HepG2 (cell line): ENCODE results near the gene RGR. TPM values are rescaled to one million over a fixed set of nuclear protein-coding genes. Genes with fewer than 3 reads are reported as not detected.

Source experiments
- ATAC-seq: fragments of 200-7000 bp; cut with Tn5 transposase; 3 replicates; pipeline ENCODE4 v1.9.1; 2020; ENCODE audit warnings: mild to moderate bottlenecking, moderate library complexity
- BruUV-seq: library from RNA; stranded (reverse); fragments of 400-500 nt; replicated peaks from 2 replicates; lab custom pipeline; 2021; lab: Mats Ljungman, UMichigan
- CTCF ChIA-PET: fragments of 300-600 bp; formaldehyde crosslinking; extraction: SDS; loops from one replicate; lab custom pipeline; 2021; ENCODE audit warnings: low total read pairs, inconsistent platforms, low intra/inter-chr PET ratio; lab: Yijun Ruan, JAX
- POLR2A ChIA-PET: fragments of 350-600 bp; sonication (Branson Sonifier 250); formaldehyde crosslinking; loops from one replicate; lab custom pipeline; 2020; ENCODE audit warnings: antibody characterized with exemption, inconsistent platforms; lab: Yijun Ruan, JAX
- DNase-seq: peaks from one replicate; pipeline ENCODE4 v3.0.0-alpha.2; 2015; ENCODE audit warnings: low spot score
- FAIRE-seq: peaks from 3 replicates; lab custom pipeline; 2011; peaks lifted over from hg19 to GRCh38; lab: Jason Lieb, UNC
- H2AFZ ChIP-seq: one replicate; pipeline ENCODE4 v1.6.1; 2011; ENCODE audit warnings: low read length, inconsistent platforms
- H3K27ac ChIP-seq: fragments of 300-600 bp; 3 replicates; pipeline ENCODE4 v1.8.0; 2011; ENCODE audit warnings: mixed run types, mild to moderate bottlenecking, mixed read lengths, low read length, inconsistent platforms; ENCODE audit not compliant: insufficient read depth; ENCODE audit errors: extremely low read length
- H3K27me3 ChIP-seq, 2 experiments: fragments of 200-600 bp in 1 of 2; 2 replicates in 1 of 2; 3 replicates in 1 of 2; pipeline versions ENCODE4 v1.6.0 to v1.8.0; 2011; ENCODE audit warnings: low read length in 2 of 2, mild to moderate bottlenecking in 2 of 2, moderate library complexity in 2 of 2, inconsistent platforms in 1 of 2; ENCODE audit not compliant: insufficient read depth in 2 of 2, control insufficient read depth in 1 of 2
- H3K36me3 ChIP-seq, 2 experiments: fragments of 200-600 bp in 1 of 2; replicated peaks in 1 of 2; 2 replicates in 1 of 2; 3 replicates in 1 of 2; pipeline versions ENCODE4 v1.5.1 to v1.8.0; 2011; ENCODE audit warnings: low read length in 2 of 2, inconsistent platforms in 1 of 2; ENCODE audit not compliant: insufficient read depth in 2 of 2, control insufficient read depth in 1 of 2
- H3K4me1 ChIP-seq: 2 replicates; pipeline ENCODE4 v1.5.1; 2012; ENCODE audit warnings: low read length, inconsistent platforms; ENCODE audit not compliant: insufficient read depth
- H3K4me2 ChIP-seq: 2 replicates; pipeline ENCODE4 v1.6.0; 2011; ENCODE audit warnings: low read depth, low read length, inconsistent platforms
- H3K4me3 ChIP-seq, 3 experiments: fragments of 200-600 bp in 1 of 3; sonication (generic), shearing (Covaris generic) in 1 of 3; replicated peaks in 1 of 3; 2 replicates each; pipeline ENCODE4 v1.5.1; 2011 to 2016; ENCODE audit warnings: low read length in 3 of 3, inconsistent platforms in 2 of 3, low read depth in 2 of 3, mild to moderate bottlenecking in 2 of 3, control low read depth in 1 of 3, mixed read lengths in 1 of 3; ENCODE audit not compliant: insufficient read depth in 1 of 3
- H3K79me2 ChIP-seq: one replicate; pipeline ENCODE4 v1.6.1; 2011; ENCODE audit warnings: low read length, inconsistent platforms; ENCODE audit not compliant: insufficient read depth
- H3K9ac ChIP-seq: 2 replicates; pipeline ENCODE4 v1.6.0; 2011; ENCODE audit warnings: mild to moderate bottlenecking, low read depth, low read length, inconsistent platforms; ENCODE audit not compliant: insufficient read depth
- H3K9me3 ChIP-seq: 2 replicates; pipeline ENCODE4 v1.5.1; 2012; ENCODE audit warnings: mild to moderate bottlenecking, low read length
- H4K20me1 ChIP-seq: 2 replicates; pipeline ENCODE4 v1.6.0; 2011; ENCODE audit warnings: inconsistent platforms, mild to moderate bottlenecking, low read length, moderate library complexity; ENCODE audit not compliant: insufficient read depth
- ARID2 ChIP-seq: sonication (generic); formaldehyde crosslinking; IDR thresholded peaks from 2 replicates; pipeline ENCODE4 v1.8.1; 2022; ENCODE audit warnings: mild to moderate bottlenecking, missing genetic modification reagents, borderline replicate concordance
- ERF ChIP-seq: IDR thresholded peaks from 2 replicates; pipeline ENCODE4 v1.6.1; 2018; ENCODE audit warnings: missing biosample characterization, missing genetic modification reagents
- FOSL1 ChIP-seq: sonication (generic); formaldehyde crosslinking; IDR thresholded peaks from 2 replicates; pipeline ENCODE4 v1.9.0; 2021; ENCODE audit warnings: missing genetic modification reagents, borderline replicate concordance
- KDM2A ChIP-seq: sonication (generic); formaldehyde crosslinking; IDR thresholded peaks from 2 replicates; pipeline ENCODE4 v1.4.0; 2020; ENCODE audit warnings: low read depth, missing genetic modification reagents, borderline replicate concordance
- KLF9 ChIP-seq: IDR thresholded peaks from 2 replicates; pipeline ENCODE4 v1.6.1; 2016; ENCODE audit warnings: low read depth
- RBM22 ChIP-seq: fragments of 200-400 bp; formaldehyde crosslinking; optimal IDR thresholded peaks from 2 replicates; pipeline ENCODE3; 2017; ENCODE audit warnings: mild to moderate bottlenecking, low read length, moderate library complexity
- SATB2 ChIP-seq: sonication (generic); formaldehyde crosslinking; IDR thresholded peaks from 2 replicates; pipeline ENCODE4 v1.5.0; 2020; ENCODE audit warnings: missing genetic modification reagents
- ZNF235 ChIP-seq: sonication (generic); formaldehyde crosslinking; IDR thresholded peaks from 2 replicates; pipeline ENCODE4 v1.8.1; 2023; ENCODE audit warnings: mild to moderate bottlenecking, missing genetic modification reagents, borderline replicate concordance
- ZNF446 ChIP-seq: sonication (generic); formaldehyde crosslinking; IDR thresholded peaks from 2 replicates; pipeline ENCODE4 v1.5.0; 2020; ENCODE audit warnings: mild to moderate bottlenecking, missing genetic modification reagents
- ZNF460 ChIP-seq: sonication (generic); formaldehyde crosslinking; IDR thresholded peaks from 2 replicates; pipeline ENCODE4 v1.5.1; 2020; ENCODE audit warnings: missing genetic modification reagents, mild to moderate bottlenecking, borderline replicate concordance
- ZNF570 ChIP-seq: sonication (generic); formaldehyde crosslinking; IDR thresholded peaks from 2 replicates; pipeline ENCODE4 v1.4.0; 2020; ENCODE audit warnings: mild to moderate bottlenecking, missing genetic modification reagents, borderline replicate concordance
- WGBS: methylation state at CpG from one replicate; pipeline ENCODE4 v1.1.6; 2017; ENCODE audit warnings: low lambda C conversion rate; 5-methylcytosine and 5-hydroxymethylcytosine counted together
- in situ Hi-C: cut with HindIII; loops from 2 replicates; pipeline ENCODE4 v1.10.0; 2017; ENCODE audit warnings: low pct_unique_long_range_greater_than_20kb; ENCODE audit not compliant: extremely low pct_ligation_motif_present
- intact Hi-C: fragments of 100-400 bp; cut with micrococcal nuclease; formaldehyde crosslinking; loops from one replicate; pipeline ENCODE4 v1.10.0; 2022; ENCODE audit not compliant: unreplicated experiment
- polyA plus RNA-seq, 8 experiments: library from polyadenylated mRNA; depleted of rRNA in 3 of 8; stranded (reverse) in 7 of 8; unstranded in 1 of 8; fragments of >200 nt; fragmentation: Illumina TruSeq in 4 of 8; extraction: Trizol in 4 of 8; gene quantifications; 2 replicates each; pipeline versions ENCODE4 v1.2.1 to v1.2.3, GENCODE V29; 2011 to 2016; ENCODE audit warnings: low read depth in 4 of 8, missing spikeins in 1 of 8, mixed read lengths in 1 of 8; ENCODE audit not compliant: insufficient read depth in 1 of 8
- total RNA-seq, 5 experiments: library from RNA; depleted of rRNA; stranded (reverse); fragments of >200 nt; fragmentation: Illumina TruSeq; extraction: Trizol; gene quantifications; 2 replicates each; pipeline ENCODE4 v1.2.3, GENCODE V29; 2016; ENCODE audit warnings: low read depth in 1 of 5
- TF ChIP-seq, protein P1 (sequence below), 2 experiments: fragments of 450-650 bp in 1 of 2; sonication (generic) in 1 of 2; formaldehyde crosslinking; IDR thresholded peaks; 2 replicates each; pipeline versions ENCODE4 v1.5.0 to v1.8.0; 2020 to 2022; ENCODE audit warnings: mild to moderate bottlenecking in 1 of 2, missing genetic modification reagents in 1 of 2
- TF ChIP-seq, protein P2 (sequence below): sonication (generic); formaldehyde crosslinking; IDR thresholded peaks from 2 replicates; pipeline ENCODE4 v1.4.0; 2020; ENCODE audit warnings: missing genetic modification reagents, borderline replicate concordance
- TF ChIP-seq, protein P3 (sequence below): sonication (generic); formaldehyde crosslinking; conservative IDR thresholded peaks from 2 replicates; pipeline ENCODE4 v1.8.0; 2022; ENCODE audit warnings: missing genetic modification reagents
- TF ChIP-seq, protein P4 (sequence below): IDR thresholded peaks from 2 replicates; pipeline ENCODE4 v1.6.1; 2016; ENCODE audit warnings: control low read depth

RGR gene
- total and polyA plus RNA-seq, 2 of the 13 experiments (the other 11 are each of a cell fraction or from before 2014, with no cell fraction given) = 0.69 to 0.71 TPM

DNA sequence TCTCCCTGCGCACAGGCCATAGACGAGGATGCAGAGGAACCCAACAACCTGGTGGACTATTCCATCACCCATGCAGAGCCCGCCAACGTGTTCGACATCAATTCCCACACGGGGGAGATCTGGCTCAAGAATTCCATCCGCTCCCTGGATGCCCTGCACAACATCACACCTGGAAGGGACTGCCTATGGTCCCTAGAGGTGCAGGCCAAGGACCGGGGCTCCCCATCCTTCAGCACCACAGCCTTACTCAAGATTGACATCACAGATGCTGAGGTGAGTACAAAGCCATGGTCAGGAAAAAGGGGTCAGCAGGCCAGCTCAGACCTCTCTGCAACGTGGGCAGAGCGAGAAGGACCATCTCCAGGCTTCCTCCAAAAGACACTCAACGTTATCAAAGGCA lies 31.8 kb upstream of the RGR start:
- Histone ChIP-seq H3K9ac (no peak overlapping the region), H2AFZ (no peak overlapping the region), H3K9me3 (no peaks in the 10 kb centered on the region), H4K20me1 (no peaks in the 10 kb centered on the region), H3K27me3 (no peaks in the 10 kb centered on the region; a peak in 1 of 5 replicates), H3K4me3 (no peak overlapping the region), H3K79me2 (no peaks in the 10 kb centered on the region), H3K27ac (no peak overlapping the region), H3K4me1 (no peaks in the 10 kb centered on the region), H3K36me3 (no peaks in the 10 kb centered on the region), H3K4me2 (no peak overlapping the region)
- POLR2A ChIA-PET = no interaction called here
- no TSS peak for BruUV-seq
- WGBS = 27% methylated on average over 11 of the region's 11 CpGs
- CTCF ChIA-PET = no interaction called here
- in situ Hi-C loops = no loop called here
- no peak for FAIRE-seq
- intact Hi-C loops = no loop called here
- ATAC-seq = no peak
- DNase-seq = no peak
- TF ChIP-seq, protein P1, sequence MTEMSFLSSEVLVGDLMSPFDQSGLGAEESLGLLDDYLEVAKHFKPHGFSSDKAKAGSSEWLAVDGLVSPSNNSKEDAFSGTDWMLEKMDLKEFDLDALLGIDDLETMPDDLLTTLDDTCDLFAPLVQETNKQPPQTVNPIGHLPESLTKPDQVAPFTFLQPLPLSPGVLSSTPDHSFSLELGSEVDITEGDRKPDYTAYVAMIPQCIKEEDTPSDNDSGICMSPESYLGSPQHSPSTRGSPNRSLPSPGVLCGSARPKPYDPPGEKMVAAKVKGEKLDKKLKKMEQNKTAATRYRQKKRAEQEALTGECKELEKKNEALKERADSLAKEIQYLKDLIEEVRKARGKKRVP (CRISPR knock-in tag; IDR thresholded peaks at IDR 0.05) = no peak
- TF ChIP-seq ARID2 (CRISPR knock-in tag) (no peak), ZNF235 (CRISPR knock-in tag) (no peak), ZNF570 (CRISPR knock-in tag) (no peak), ZNF446 (CRISPR knock-in tag) (no peak), KLF9 (CRISPR knock-in tag) (no peak), ERF (CRISPR knock-in tag) (no peak), RBM22 (no peak), SATB2 (CRISPR knock-in tag) (no peak), ZNF460 (CRISPR knock-in tag) (no peak), FOSL1 (CRISPR knock-in tag) (no peak), KDM2A (CRISPR knock-in tag) (no peak)
- TF ChIP-seq, protein P2, sequence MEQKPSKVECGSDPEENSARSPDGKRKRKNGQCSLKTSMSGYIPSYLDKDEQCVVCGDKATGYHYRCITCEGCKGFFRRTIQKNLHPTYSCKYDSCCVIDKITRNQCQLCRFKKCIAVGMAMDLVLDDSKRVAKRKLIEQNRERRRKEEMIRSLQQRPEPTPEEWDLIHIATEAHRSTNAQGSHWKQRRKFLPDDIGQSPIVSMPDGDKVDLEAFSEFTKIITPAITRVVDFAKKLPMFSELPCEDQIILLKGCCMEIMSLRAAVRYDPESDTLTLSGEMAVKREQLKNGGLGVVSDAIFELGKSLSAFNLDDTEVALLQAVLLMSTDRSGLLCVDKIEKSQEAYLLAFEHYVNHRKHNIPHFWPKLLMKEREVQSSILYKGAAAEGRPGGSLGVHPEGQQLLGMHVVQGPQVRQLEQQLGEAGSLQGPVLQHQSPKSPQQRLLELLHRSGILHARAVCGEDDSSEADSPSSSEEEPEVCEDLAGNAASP (CRISPR knock-in tag) = no peak
- TF ChIP-seq, protein P3, sequence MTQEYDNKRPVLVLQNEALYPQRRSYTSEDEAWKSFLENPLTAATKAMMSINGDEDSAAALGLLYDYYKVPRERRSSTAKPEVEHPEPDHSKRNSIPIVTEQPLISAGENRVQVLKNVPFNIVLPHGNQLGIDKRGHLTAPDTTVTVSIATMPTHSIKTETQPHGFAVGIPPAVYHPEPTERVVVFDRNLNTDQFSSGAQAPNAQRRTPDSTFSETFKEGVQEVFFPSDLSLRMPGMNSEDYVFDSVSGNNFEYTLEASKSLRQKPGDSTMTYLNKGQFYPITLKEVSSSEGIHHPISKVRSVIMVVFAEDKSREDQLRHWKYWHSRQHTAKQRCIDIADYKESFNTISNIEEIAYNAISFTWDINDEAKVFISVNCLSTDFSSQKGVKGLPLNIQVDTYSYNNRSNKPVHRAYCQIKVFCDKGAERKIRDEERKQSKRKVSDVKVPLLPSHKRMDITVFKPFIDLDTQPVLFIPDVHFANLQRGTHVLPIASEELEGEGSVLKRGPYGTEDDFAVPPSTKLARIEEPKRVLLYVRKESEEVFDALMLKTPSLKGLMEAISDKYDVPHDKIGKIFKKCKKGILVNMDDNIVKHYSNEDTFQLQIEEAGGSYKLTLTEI (CRISPR knock-in tag) = no peak
- TF ChIP-seq, protein P4, sequence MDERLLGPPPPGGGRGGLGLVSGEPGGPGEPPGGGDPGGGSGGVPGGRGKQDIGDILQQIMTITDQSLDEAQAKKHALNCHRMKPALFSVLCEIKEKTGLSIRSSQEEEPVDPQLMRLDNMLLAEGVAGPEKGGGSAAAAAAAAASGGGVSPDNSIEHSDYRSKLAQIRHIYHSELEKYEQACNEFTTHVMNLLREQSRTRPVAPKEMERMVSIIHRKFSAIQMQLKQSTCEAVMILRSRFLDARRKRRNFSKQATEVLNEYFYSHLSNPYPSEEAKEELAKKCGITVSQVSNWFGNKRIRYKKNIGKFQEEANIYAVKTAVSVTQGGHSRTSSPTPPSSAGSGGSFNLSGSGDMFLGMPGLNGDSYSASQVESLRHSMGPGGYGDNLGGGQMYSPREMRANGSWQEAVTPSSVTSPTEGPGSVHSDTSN = no peak
